ENCODE results near the gene ATOH8. TPM values are rescaled to one million over a fixed set of nuclear protein-coding genes. Genes with fewer than 3 reads are reported as not detected.

The ATOH8 gene
- polyA plus RNA-seq, 1 donor (not counting 4 experiments of a cell fraction or from before 2014, with no cell fraction given), result not detected

GRCh38 chr2:85746321-85747004 is 7.3 kb upstream of the ATOH8 start:
- dilution Hi-C loops (cut with MboI; ENCODE audit: extremely low pct_ligation_motif_present, low sequenced_read_pairs), result no loop called here
- no peaks in the 10 kb centered on the region for H3K9me1 ChIP-seq (ENCODE audit: control insufficient read depth, extremely low read depth, insufficient read depth, low read length)
- no peak overlapping the region for H2AFZ ChIP-seq (ENCODE audit: control insufficient read depth, low read length)
- H3K4me3 ChIP-seq (ENCODE audit: control insufficient read depth in 2 of 3, extremely low read depth in 1 of 3, insufficient read depth in 2 of 3, low read depth in 1 of 3, low read length in 3 of 3), result no peak overlapping the region
- H3K9ac ChIP-seq (ENCODE audit: control insufficient read depth, extremely low read depth, insufficient read depth, low read length), result no peak overlapping the region
- no peak overlapping the region for H3K27ac ChIP-seq (ENCODE audit: control insufficient read depth, insufficient read depth, low read length)
- peaks cover 15% of the 10 kb centered on the region for H3K4me1 ChIP-seq (ENCODE audit: control insufficient read depth, extremely low read depth, insufficient read depth, low read length)
- TF ChIP-seq, protein P1, sequence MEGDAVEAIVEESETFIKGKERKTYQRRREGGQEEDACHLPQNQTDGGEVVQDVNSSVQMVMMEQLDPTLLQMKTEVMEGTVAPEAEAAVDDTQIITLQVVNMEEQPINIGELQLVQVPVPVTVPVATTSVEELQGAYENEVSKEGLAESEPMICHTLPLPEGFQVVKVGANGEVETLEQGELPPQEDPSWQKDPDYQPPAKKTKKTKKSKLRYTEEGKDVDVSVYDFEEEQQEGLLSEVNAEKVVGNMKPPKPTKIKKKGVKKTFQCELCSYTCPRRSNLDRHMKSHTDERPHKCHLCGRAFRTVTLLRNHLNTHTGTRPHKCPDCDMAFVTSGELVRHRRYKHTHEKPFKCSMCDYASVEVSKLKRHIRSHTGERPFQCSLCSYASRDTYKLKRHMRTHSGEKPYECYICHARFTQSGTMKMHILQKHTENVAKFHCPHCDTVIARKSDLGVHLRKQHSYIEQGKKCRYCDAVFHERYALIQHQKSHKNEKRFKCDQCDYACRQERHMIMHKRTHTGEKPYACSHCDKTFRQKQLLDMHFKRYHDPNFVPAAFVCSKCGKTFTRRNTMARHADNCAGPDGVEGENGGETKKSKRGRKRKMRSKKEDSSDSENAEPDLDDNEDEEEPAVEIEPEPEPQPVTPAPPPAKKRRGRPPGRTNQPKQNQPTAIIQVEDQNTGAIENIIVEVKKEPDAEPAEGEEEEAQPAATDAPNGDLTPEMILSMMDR (optimal IDR thresholded peaks at IDR 0.05 in 1 of 3, IDR thresholded peaks at IDR 0.05 in 1 of 3, conservative IDR thresholded peaks at IDR 0.05 in 1 of 3; ENCODE audit: extremely low read depth in 1 of 3, insufficient read depth in 2 of 3, low read length in 3 of 3), result no peak
- no peak for TF ChIP-seq EZH2 (IDR thresholded peaks at IDR 0.05; ENCODE audit: low read length)
- H3K4me2 ChIP-seq (ENCODE audit: control insufficient read depth, extremely low read depth, insufficient read depth, low read depth, low read length), result no peak overlapping the region
- no peaks in the 10 kb centered on the region for H3K9me3 ChIP-seq (ENCODE audit: control insufficient read depth, low read depth, low read length)
- H3K27me3 ChIP-seq (ENCODE audit: control insufficient read depth, extremely low read depth, insufficient read depth, low read length), result peaks cover 63% of the 10 kb centered on the region
- no peaks in the 10 kb centered on the region for H3K79me2 ChIP-seq (ENCODE audit: control insufficient read depth, insufficient read depth, low read length)
- FAIRE-seq, result no peak
- H3K36me3 ChIP-seq (ENCODE audit: control insufficient read depth in 2 of 2, extremely low read depth in 1 of 2, insufficient read depth in 2 of 2, low read length in 2 of 2), result no peaks in the 10 kb centered on the region
- DNase-seq (ENCODE audit: low read depth, low spot score), result no peak
- H4K20me1 ChIP-seq (ENCODE audit: control insufficient read depth, extremely low read depth, insufficient read depth, low read length), result peaks cover 5% of the 10 kb centered on the region

DNA sequence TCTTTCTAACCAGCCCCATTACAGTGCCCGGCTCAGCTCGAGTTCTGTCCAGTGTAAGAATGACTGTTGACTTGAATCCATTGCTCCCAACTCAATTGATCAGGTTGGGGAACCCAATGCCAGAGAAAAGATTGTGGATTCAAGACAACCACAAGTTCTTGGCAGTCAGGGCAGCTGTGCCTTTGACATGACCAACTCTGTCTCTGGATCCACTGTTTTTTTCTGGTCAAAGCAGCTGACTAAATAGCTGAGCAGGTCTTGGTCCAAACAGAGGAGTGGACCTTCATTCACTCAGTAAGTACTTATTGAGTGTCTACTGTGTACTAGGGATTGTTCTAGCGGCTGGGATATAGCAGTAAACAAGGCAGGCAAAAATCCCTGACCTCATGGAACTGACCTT is 6.3 kb upstream of the ATOH8 start:
- TF ChIP-seq, protein P1 (optimal IDR thresholded peaks at IDR 0.05 in 1 of 3, IDR thresholded peaks at IDR 0.05 in 1 of 3, conservative IDR thresholded peaks at IDR 0.05 in 1 of 3; ENCODE audit: extremely low read depth in 1 of 3, insufficient read depth in 2 of 3, low read length in 3 of 3), result no peak
- TF ChIP-seq EZH2 (IDR thresholded peaks at IDR 0.05; ENCODE audit: low read length), result no peak
- Histone ChIP-seq H3K9me1 (ENCODE audit: control insufficient read depth, extremely low read depth, insufficient read depth, low read length) (no peaks in the 10 kb centered on the region), H3K4me1 (ENCODE audit: control insufficient read depth, extremely low read depth, insufficient read depth, low read length) (peaks cover 6% of the 10 kb centered on the region), H2AFZ (ENCODE audit: control insufficient read depth, low read length) (no peak overlapping the region), H3K27me3 (ENCODE audit: control insufficient read depth, extremely low read depth, insufficient read depth, low read length) (peaks cover 66% of the 10 kb centered on the region), H3K4me3 (ENCODE audit: control insufficient read depth in 2 of 3, extremely low read depth in 1 of 3, insufficient read depth in 2 of 3, low read depth in 1 of 3, low read length in 3 of 3) (no peak overlapping the region), H3K9ac (ENCODE audit: control insufficient read depth, extremely low read depth, insufficient read depth, low read length) (no peak overlapping the region), H3K4me2 (ENCODE audit: control insufficient read depth, extremely low read depth, insufficient read depth, low read depth, low read length) (no peak overlapping the region), H3K36me3 (ENCODE audit: control insufficient read depth in 2 of 2, extremely low read depth in 1 of 2, insufficient read depth in 2 of 2, low read length in 2 of 2) (no peaks in the 10 kb centered on the region), H4K20me1 (ENCODE audit: control insufficient read depth, extremely low read depth, insufficient read depth, low read length) (peaks cover 8% of the 10 kb centered on the region), H3K27ac (ENCODE audit: control insufficient read depth, insufficient read depth, low read length) (no peak overlapping the region), H3K79me2 (ENCODE audit: control insufficient read depth, insufficient read depth, low read length) (no peaks in the 10 kb centered on the region), H3K9me3 (ENCODE audit: control insufficient read depth, low read depth, low read length) (no peaks in the 10 kb centered on the region)
- FAIRE-seq (no peak), DNase-seq (ENCODE audit: low read depth, low spot score) (no peak)
- dilution Hi-C loops (cut with MboI; ENCODE audit: extremely low pct_ligation_motif_present, low sequenced_read_pairs), result no loop called here
